Rectal smooth muscle tissue (tissue), 1 donor: ENCODE measurements around the gene DDX39B.
"Not testable (repeated sequence)": the region's sequence is repeated elsewhere in the genome, so short reads cannot be mapped to it uniquely, and the experiment has no call there.

Experiments
- H3K27ac ChIP-seq: one replicate; pipeline ENCODE4 v1.7.0; 2013; ENCODE audit warnings: low read depth, low read length, inconsistent platforms
- H3K27me3 ChIP-seq: one replicate; pipeline ENCODE4 v1.7.0; 2013; ENCODE audit warnings: low read length; ENCODE audit not compliant: control insufficient read depth, insufficient read depth
- H3K36me3 ChIP-seq: one replicate; pipeline ENCODE4 v1.7.0; 2013; ENCODE audit warnings: low read length; ENCODE audit not compliant: control insufficient read depth, insufficient read depth
- H3K4me1 ChIP-seq: one replicate; pipeline ENCODE4 v1.7.0; 2013; ENCODE audit warnings: low read length; ENCODE audit not compliant: control insufficient read depth, insufficient read depth
- H3K4me3 ChIP-seq: one replicate; pipeline ENCODE4 v1.7.0; 2013; ENCODE audit warnings: low read length
- H3K9ac ChIP-seq: one replicate; pipeline ENCODE4 v1.7.0; 2013; ENCODE audit warnings: low read length

Gene DDX39B

GRCh38 chr6:31551371-31551770 is 9.6 kb upstream of the DDX39B start:
- H3K36me3 ChIP-seq, result peaks cover 10% of the 10 kb centered on the region
- H3K27me3 ChIP-seq, H3K9ac ChIP-seq, H3K4me3 ChIP-seq, H3K4me1 ChIP-seq, H3K27ac ChIP-seq: not testable (repeated sequence)

- Histone ChIP-seq H3K9ac (no peak overlapping the region), H3K4me1 (peaks cover 9% of the 10 kb centered on the region), H3K36me3 (peaks cover 5% of the 10 kb centered on the region), H3K27me3 (no peaks in the 10 kb centered on the region), H3K27ac (peak overlapping the region; percentile 87), H3K4me3 (peak overlapping the region; percentile 60)
These were observed 6.7 kb upstream of the DDX39B start for GRCh38 chr6:31548544-31548873.

- Histone ChIP-seq H3K27me3 (no peaks in the 10 kb centered on the region), H3K27ac (peak overlapping the region; percentile 87), H3K9ac (no peak overlapping the region), H3K4me1 (peaks cover 11% of the 10 kb centered on the region), H3K36me3 (peaks cover 5% of the 10 kb centered on the region), H3K4me3 (peak overlapping the region; percentile 60)
These were observed 6.1 kb upstream of the DDX39B start for GRCh38 chr6:31547727-31548543.

- Histone ChIP-seq H3K4me1 (peaks cover 12% of the 10 kb centered on the region), H3K36me3 (peaks cover 5% of the 10 kb centered on the region), H3K9ac (no peak within 1 kb of the TSS), H3K4me3 (peak within 1 kb of the TSS; percentile 63), H3K27me3 (no peaks in the 10 kb centered on the region), H3K27ac (peak within 1 kb of the TSS; percentile 87)
These were observed 5.3 kb upstream of the DDX39B start, which contains the start of gene NFKBIL1 for GRCh38 chr6:31546958-31547726. TSS of gene NFKBIL1 (plus strand) at chr6:31547608. CDS start at chr6:31547695, 87 bp downstream.

GRCh38 chr6:31546339-31546957 is 4.6 kb upstream of the DDX39B start, which contains the start of gene ATP6V1G2:
TSS of gene ATP6V1G2 (minus strand) at chr6:31546608. CDS start at chr6:31546559, 49 bp downstream.
- Histone ChIP-seq H3K36me3 (peaks cover 5% of the 10 kb centered on the region), H3K27me3 (no peaks in the 10 kb centered on the region), H3K4me1 (peaks cover 12% of the 10 kb centered on the region), H3K9ac (no peak within 1 kb of the TSS), H3K4me3 (peak within 1 kb of the TSS; percentile 63), H3K27ac (peak within 1 kb of the TSS; percentile 87)

GRCh38 chr6:31545291-31545690 is 3.5 kb upstream of the DDX39B start:
- peaks cover 4% of the 10 kb centered on the region for H3K36me3 ChIP-seq
- peaks cover 20% of the 10 kb centered on the region for H3K4me1 ChIP-seq
- no peak overlapping the region for H3K27ac ChIP-seq
- H3K4me3 ChIP-seq, result no peak overlapping the region
- no peaks in the 10 kb centered on the region for H3K27me3 ChIP-seq
- no peak overlapping the region for H3K9ac ChIP-seq

- Histone ChIP-seq H3K27ac (no peak overlapping the region), H3K4me3 (no peak overlapping the region), H3K4me1 (peaks cover 26% of the 10 kb centered on the region), H3K9ac (no peak overlapping the region), H3K36me3 (peaks cover 10% of the 10 kb centered on the region), H3K27me3 (no peaks in the 10 kb centered on the region)
These were observed 2.9 kb upstream of the DDX39B start for GRCh38 chr6:31544676-31545075.

- Histone ChIP-seq H3K36me3 (peaks cover 18% of the 10 kb centered on the region), H3K4me3 (no peak overlapping the region), H3K27ac (no peak overlapping the region), H3K27me3 (no peaks in the 10 kb centered on the region), H3K4me1 (peaks cover 34% of the 10 kb centered on the region), H3K9ac (no peak overlapping the region)
These were observed 1.8 kb upstream of the DDX39B start for GRCh38 chr6:31543639-31544038.

- peak overlapping the region; percentile 88 for H3K9ac ChIP-seq
- peak overlapping the region; percentile 93 for H3K4me3 ChIP-seq
- H3K36me3 ChIP-seq, result peaks cover 27% of the 10 kb centered on the region
- H3K27ac ChIP-seq, result peak overlapping the region; percentile 89
- H3K27me3 ChIP-seq, result no peaks in the 10 kb centered on the region
- peaks cover 26% of the 10 kb centered on the region for H3K4me1 ChIP-seq
These were observed 645 bp downstream of the DDX39B start for GRCh38 chr6:31541059-31541657.

GRCh38 chr6:31540640-31541039 is 1.2 kb downstream of the DDX39B start:
- H3K4me3 ChIP-seq, result peak overlapping the region; percentile 93
- peak overlapping the region; percentile 89 for H3K27ac ChIP-seq

GRCh38 chr6:31538805-31539400 is 2.9 kb downstream of the DDX39B start:
- Histone ChIP-seq H3K36me3 (peaks cover 45% of the 10 kb centered on the region), H3K4me3 (no peak overlapping the region), H3K27ac (no peak overlapping the region), H3K4me1 (peaks cover 26% of the 10 kb centered on the region), H3K27me3 (no peaks in the 10 kb centered on the region), H3K9ac (no peak overlapping the region)

More at GRCh38 chr6:31540640-31541039, 1.2 kb downstream of the DDX39B start:
- H3K4me1 ChIP-seq, result peaks cover 26% of the 10 kb centered on the region
- peaks cover 32% of the 10 kb centered on the region for H3K36me3 ChIP-seq
- no peaks in the 10 kb centered on the region for H3K27me3 ChIP-seq
- H3K9ac ChIP-seq, result peak overlapping the region; percentile 88
